IPS-20b (cell line): Measurements from ENCODE around the gene JMJD4.

Experiments used
- H3K27ac ChIP-seq: one replicate; pipeline ENCODE4 v1.5.1; 2013; ENCODE audit warnings: low read length
- H3K27me3 ChIP-seq: 2 replicates; pipeline ENCODE4 v1.6.1; 2013; ENCODE audit warnings: mild to moderate bottlenecking, low read length, inconsistent platforms; ENCODE audit not compliant: insufficient read depth
- H3K36me3 ChIP-seq: 2 replicates; pipeline ENCODE4 v1.6.1; 2013; ENCODE audit warnings: low read depth, mild to moderate bottlenecking, inconsistent platforms, low read length, moderate library complexity; ENCODE audit not compliant: insufficient read depth
- H3K4me1 ChIP-seq: 2 replicates; pipeline ENCODE4 v1.6.1; 2013; ENCODE audit warnings: mild to moderate bottlenecking, control low read depth, inconsistent platforms, low read length, moderate library complexity; ENCODE audit not compliant: insufficient read depth
- H3K4me3 ChIP-seq: 2 replicates; pipeline ENCODE4 v1.5.1; 2013; ENCODE audit warnings: mild to moderate bottlenecking, low read length, inconsistent platforms
- H3K9ac ChIP-seq: 2 replicates; pipeline ENCODE4 v1.6.1; 2013; ENCODE audit warnings: low read depth, mild to moderate bottlenecking, inconsistent platforms, low read length, moderate library complexity
- H3K9me3 ChIP-seq: 2 replicates; pipeline ENCODE4 v1.6.1; 2013; ENCODE audit warnings: mild to moderate bottlenecking, low read depth, low read length, inconsistent platforms; ENCODE audit not compliant: insufficient read depth

The JMJD4 gene

GRCh38 chr1:227744668-227745067 lies 9.6 kb upstream of the JMJD4 start:
- H3K36me3 ChIP-seq = peaks cover 21% of the 10 kb centered on the region
- H3K9ac ChIP-seq = no peak overlapping the region
- no peak overlapping the region for H3K27ac ChIP-seq
- no peaks in the 10 kb centered on the region for H3K9me3 ChIP-seq
- H3K27me3 ChIP-seq = no peaks in the 10 kb centered on the region
- H3K4me3 ChIP-seq = no peak overlapping the region
- H3K4me1 ChIP-seq = no peaks in the 10 kb centered on the region

DNA sequence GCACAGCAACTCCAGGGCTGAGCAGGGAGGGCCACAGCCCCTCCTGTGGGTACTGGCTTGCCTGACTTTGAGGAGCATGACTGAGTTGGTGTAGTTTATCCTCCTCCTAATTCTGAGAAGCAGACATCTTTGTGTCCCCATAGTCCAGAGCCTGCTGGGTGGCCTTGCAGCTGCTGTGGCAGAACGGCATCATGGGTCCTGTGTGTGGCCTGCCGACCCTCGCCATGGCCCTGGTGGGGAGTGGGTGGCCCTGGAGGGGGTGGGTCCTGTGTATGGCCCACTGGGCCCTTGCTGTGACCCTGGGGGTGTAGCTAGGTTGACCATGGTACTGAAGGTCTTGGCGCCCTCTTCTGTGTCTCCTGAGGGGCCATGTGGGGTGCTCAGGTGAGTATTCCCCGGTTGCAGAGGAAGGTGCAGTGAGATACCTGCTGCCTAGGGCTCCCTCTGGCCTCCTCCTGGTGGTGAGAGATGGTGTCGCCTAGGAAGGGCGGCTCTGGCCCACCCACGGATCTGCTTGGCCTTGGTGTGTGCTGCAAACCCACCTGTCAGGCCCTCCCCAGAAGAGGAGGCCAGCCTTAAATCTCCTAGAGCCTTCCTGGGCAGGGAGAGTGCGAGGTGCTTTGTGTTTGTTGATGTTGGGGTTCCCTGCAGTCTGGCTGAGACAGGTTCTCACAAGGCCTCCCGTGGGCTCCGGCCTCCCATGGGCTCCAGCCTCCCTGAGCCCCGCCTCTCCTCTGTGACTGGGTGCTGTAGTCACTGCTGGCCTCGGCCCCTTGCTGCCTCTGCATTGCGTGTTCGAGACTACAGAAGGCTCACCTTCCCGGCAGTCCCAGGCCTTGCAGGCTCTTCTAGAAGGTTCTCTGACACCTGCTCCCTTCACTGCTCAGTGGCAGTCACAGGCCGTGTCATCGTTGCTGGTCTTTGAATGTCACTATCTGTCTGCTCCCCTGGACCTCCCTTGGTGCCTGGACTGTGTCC lies 7.9 kb upstream of the JMJD4 start:
- Histone ChIP-seq H3K27me3 (no peaks in the 10 kb centered on the region), H3K36me3 (peaks cover 10% of the 10 kb centered on the region; the same call in 1 of the 2 replicates), H3K9me3 (no peaks in the 10 kb centered on the region), H3K9ac (no peak overlapping the region), H3K4me3 (no peak overlapping the region), H3K27ac (no peak overlapping the region), H3K4me1 (no peaks in the 10 kb centered on the region)

- no peak overlapping the region for H3K27ac ChIP-seq
- no peak overlapping the region for H3K4me3 ChIP-seq
- no peaks in the 10 kb centered on the region for H3K4me1 ChIP-seq
- no peaks in the 10 kb centered on the region for H3K27me3 ChIP-seq
- H3K9ac ChIP-seq = no peak overlapping the region
- no peaks in the 10 kb centered on the region for H3K9me3 ChIP-seq
- 0 out of 2 replicates have a peak, but pooled peaks cover 4% of the 10 kb centered on the region for H3K36me3 ChIP-seq
These were observed 6.2 kb upstream of the JMJD4 start for GRCh38 chr1:227741166-227741870.

DNA sequence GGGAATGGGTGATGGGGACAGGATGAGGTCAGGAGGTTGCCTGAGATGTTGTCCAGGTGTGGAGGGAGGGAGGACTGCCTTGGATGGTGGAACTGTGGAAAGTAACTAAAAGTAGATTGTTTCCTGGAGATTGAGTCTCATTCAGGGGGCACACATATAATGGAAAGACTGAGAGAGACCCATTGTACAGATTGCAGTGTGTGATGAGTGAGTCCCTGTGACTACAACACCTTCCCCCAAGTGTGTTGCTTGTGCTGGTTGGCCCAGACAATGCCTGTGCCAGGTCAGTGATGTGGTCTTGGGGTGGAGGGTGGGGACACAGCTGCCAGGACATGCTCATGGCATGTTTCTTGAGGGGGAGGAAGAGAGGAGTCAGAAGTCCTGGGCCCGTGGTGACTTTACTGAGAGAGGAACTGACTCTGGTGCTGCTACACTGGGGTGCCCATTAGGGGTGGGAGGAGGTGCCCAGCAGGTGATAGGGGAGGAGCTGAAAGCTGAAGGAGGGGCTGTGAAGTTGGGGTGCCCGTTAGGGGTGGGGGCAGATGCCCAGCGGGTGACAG lies 5.4 kb upstream of the JMJD4 start:
- H3K9ac ChIP-seq = no peak overlapping the region
- no peaks in the 10 kb centered on the region for H3K4me1 ChIP-seq
- 0 out of 2 replicates have a peak, but pooled peaks cover 4% of the 10 kb centered on the region for H3K36me3 ChIP-seq
- H3K27ac ChIP-seq = no peak overlapping the region
- no peak overlapping the region for H3K4me3 ChIP-seq
- H3K9me3 ChIP-seq = no peaks in the 10 kb centered on the region
- H3K27me3 ChIP-seq = no peaks in the 10 kb centered on the region

GRCh38 chr1:227739636-227740035 lies 4.5 kb upstream of the JMJD4 start:
- H3K27me3 ChIP-seq = no peaks in the 10 kb centered on the region
- H3K4me1 ChIP-seq = no peaks in the 10 kb centered on the region
- H3K9me3 ChIP-seq = no peaks in the 10 kb centered on the region
- H3K9ac ChIP-seq = no peak overlapping the region
- H3K36me3 ChIP-seq = 0 out of 2 replicates have a peak, but pooled peaks cover 4% of the 10 kb centered on the region
- H3K27ac ChIP-seq = no peak overlapping the region
- no peak overlapping the region for H3K4me3 ChIP-seq

DNA sequence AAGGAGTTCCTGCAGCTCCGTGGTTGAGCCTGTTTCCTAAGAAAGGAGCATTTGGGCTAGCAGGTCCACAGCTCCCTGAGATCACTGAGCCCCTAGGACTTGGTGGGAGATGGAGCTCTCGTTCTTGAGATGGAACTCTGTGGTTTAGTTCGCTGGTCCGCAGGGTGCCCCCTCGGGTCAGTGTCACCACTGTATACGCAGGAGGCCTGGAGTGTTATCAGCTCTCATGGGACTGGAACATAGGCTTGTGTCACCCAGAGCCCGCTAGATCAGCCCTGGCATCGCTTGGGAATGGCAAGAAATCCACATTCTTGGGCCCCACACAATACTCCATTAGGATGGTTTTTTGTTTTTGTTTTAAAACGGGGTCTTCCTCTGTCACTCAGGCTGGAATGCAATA lies 3.7 kb upstream of the JMJD4 start:
- Histone ChIP-seq H3K4me1 (peaks cover 3% of the 10 kb centered on the region; the same call in 1 of the 2 replicates), H3K9me3 (no peaks in the 10 kb centered on the region), H3K9ac (no peak overlapping the region), H3K4me3 (no peak overlapping the region), H3K36me3 (0 out of 2 replicates have a peak, but pooled peaks cover 4% of the 10 kb centered on the region), H3K27me3 (no peaks in the 10 kb centered on the region), H3K27ac (no peak overlapping the region)

DNA sequence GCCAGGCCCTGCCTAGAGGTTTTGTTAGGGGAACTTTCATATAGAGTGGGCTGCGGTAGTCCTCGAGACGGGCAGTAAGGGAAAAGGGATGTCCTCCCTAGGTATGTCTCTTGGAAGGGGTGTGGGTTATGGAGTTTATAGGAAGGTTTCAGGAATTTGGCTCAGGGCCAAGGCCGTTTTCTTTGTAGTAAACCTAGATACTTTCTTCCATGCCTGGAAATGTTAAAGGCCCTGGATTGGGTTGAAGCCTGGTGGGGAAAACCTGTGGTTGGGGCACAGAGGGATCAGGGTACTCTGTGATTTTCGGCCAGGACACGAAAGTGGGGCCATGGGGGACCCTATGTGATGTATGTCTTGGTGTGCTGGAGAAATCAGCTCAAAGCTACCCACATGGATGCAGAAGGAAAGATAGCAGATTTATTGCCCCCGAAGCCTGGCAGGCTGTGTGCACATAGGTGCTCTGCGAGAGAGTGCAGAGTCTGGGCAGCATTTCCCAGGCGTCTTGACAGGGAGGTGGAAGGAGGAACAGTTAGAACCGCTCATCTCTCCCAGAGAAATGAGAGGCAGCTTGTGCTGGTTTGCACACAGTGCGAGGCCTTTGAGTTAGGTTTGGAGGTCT lies 1.8 kb upstream of the JMJD4 start:
- Histone ChIP-seq H3K27ac (no peak overlapping the region), H3K4me1 (peaks cover 3% of the 10 kb centered on the region; the same call in 1 of the 2 replicates), H3K27me3 (no peaks in the 10 kb centered on the region), H3K4me3 (no peak overlapping the region), H3K9me3 (no peaks in the 10 kb centered on the region), H3K9ac (no peak overlapping the region), H3K36me3 (peaks cover 20% of the 10 kb centered on the region)

GRCh38 chr1:227735539-227736285 lies 610 bp upstream of the JMJD4 start:
- Histone ChIP-seq H3K9me3 (no peaks in the 10 kb centered on the region), H3K4me1 (peaks cover 3% of the 10 kb centered on the region; the same call in 1 of the 2 replicates), H3K9ac (peak overlapping the region; percentile 83; the same call in 1 of the 2 replicates), H3K27me3 (no peaks in the 10 kb centered on the region), H3K27ac (no peak overlapping the region), H3K4me3 (peak overlapping the region; percentile 87), H3K36me3 (peaks cover 28% of the 10 kb centered on the region)

GRCh38 chr1:227734546-227734855 lies 601 bp downstream of the JMJD4 start:
- H3K4me1 ChIP-seq = peaks cover 6% of the 10 kb centered on the region
- no peaks in the 10 kb centered on the region for H3K27me3 ChIP-seq
- H3K27ac ChIP-seq = peak overlapping the region; percentile 70
- no peaks in the 10 kb centered on the region for H3K9me3 ChIP-seq
- H3K4me3 ChIP-seq = peak overlapping the region; percentile 87
- peaks cover 26% of the 10 kb centered on the region for H3K36me3 ChIP-seq
- peak overlapping the region; percentile 77; the same call in 1 of the 2 replicates for H3K9ac ChIP-seq

DNA sequence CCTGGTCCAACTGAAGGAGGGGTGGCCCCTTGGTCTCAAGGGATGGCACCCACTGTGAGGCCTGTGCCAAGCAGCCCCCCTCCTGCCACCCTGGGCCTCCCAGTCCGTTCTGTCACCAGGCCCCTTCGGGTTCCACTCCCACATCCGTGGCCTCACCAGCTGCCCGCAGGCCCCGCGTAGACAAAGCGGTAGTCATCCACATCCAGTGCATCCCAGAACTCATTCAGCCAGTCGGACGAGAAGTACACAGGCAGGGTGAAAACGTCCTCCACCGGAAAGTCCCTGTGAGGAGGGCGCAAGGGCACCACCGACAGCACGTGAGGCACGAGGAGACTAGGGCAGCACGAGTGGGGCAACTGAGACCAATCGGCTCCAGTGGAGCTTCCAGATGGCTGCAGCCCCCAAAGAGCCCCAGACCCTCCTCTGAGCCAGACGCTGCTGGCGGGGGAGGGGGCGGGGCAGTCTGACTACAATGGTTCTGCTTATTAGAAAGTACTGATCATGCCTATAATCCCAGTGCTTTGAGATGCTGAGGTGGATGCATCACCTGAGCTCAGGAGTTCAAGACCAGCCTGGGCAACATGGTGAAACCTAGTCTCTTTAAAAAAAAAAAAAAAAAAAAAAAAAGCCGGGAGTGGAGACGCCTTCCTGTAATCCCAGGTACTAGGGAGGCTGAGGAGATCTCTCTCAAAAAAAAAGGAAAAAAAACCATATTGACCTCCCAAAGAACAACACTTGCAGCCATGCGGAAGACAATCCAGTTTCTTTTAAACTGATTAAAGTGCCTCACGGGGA lies 1.2 kb downstream of the JMJD4 start:
- Histone ChIP-seq H3K27ac (peak overlapping the region; percentile 70), H3K4me3 (peak overlapping the region; percentile 87), H3K27me3 (no peaks in the 10 kb centered on the region), H3K36me3 (peaks cover 24% of the 10 kb centered on the region), H3K9me3 (no peaks in the 10 kb centered on the region), H3K9ac (peak overlapping the region; percentile 77; the same call in 1 of the 2 replicates), H3K4me1 (peaks cover 11% of the 10 kb centered on the region)
